NCI-H1048 (cell line): ENCODE results near the gene GPR21.

ENCODE experiments used
- DNase-seq: peaks from one replicate; lab custom pipeline; 2025; lab: John Stamatoyannopoulos, UW

Gene GPR21

GRCh38 chr9:123033864-123034601 is 566 bp downstream of the GPR21 start:
- no peak for DNase-seq

DNA sequence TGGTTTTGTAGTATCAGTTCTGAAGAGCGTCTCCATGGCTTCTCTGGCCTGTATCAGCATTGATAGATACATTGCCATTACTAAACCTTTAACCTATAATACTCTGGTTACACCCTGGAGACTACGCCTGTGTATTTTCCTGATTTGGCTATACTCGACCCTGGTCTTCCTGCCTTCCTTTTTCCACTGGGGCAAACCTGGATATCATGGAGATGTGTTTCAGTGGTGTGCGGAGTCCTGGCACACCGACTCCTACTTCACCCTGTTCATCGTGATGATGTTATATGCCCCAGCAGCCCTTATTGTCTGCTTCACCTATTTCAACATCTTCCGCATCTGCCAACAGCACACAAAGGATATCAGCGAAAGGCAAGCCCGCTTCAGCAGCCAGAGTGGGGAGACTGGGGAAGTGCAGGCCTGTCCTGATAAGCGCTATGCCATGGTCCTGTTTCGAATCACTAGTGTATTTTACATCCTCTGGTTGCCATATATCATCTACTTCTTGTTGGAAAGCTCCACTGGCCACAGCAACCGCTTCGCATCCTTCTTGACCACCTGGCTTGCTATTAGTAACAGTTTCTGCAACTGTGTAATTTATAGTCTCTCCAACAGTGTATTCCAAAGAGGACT is 1.5 kb downstream of the GPR21 start:
- no peak for DNase-seq

DNA sequence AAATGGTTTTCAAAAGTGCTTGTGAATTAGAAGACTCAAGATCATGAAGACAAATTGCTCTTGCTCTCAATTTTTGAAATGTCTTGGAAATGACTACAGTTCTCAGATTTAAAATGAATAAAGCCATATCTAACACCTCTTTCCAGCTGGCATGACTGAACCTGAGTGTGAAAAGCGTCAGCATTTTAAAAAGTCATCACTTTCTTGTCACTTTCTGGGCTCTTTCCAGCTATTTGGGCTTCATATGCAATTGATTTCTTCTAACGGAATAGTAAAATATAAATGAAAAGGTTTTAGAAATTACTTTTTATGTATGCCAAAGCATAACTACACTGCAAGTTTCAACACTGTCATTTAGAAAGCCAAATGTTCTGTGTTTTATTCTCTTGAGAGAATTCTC is 2.3 kb downstream of the GPR21 start:
- DNase-seq: no peak

- DNase-seq: no peak
Measured at GRCh38 chr9:123036893-123037545, 3.6 kb downstream of the GPR21 start.

DNA sequence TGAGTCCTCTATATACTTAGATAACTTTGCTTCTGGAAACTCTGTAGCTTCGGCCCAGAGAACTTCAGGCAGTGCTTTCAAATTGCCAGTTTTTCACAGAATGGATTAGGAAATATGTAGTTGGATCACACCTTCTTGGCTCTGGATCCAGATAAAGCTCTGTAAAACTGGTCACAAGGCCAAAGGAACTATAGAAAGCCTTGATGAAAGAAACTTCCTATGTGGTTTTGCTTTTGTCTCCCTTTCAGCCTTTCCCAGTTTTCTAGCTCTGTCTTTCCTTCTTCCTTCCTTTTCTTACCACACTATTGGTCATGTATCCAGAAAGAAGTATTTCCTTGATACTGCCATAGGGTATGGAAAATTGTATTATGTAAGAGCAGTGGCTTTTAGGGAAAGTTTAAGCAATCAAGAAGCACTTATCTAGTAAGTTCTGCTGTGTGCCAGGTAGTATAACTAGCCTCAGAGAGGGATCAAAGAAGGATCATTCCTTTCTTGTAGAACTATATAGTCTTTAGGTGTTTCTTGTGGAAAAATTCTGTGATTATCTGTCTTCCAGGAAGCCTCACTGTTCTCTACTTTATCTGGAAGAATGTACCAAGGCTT is 6.3 kb downstream of the GPR21 start:
- DNase-seq: no peak

GRCh38 chr9:123040801-123041200 is 7.3 kb downstream of the GPR21 start:
- no peak for DNase-seq

GRCh38 chr9:123041489-123041888 is 8.0 kb downstream of the GPR21 start:
- DNase-seq: no peak

DNA sequence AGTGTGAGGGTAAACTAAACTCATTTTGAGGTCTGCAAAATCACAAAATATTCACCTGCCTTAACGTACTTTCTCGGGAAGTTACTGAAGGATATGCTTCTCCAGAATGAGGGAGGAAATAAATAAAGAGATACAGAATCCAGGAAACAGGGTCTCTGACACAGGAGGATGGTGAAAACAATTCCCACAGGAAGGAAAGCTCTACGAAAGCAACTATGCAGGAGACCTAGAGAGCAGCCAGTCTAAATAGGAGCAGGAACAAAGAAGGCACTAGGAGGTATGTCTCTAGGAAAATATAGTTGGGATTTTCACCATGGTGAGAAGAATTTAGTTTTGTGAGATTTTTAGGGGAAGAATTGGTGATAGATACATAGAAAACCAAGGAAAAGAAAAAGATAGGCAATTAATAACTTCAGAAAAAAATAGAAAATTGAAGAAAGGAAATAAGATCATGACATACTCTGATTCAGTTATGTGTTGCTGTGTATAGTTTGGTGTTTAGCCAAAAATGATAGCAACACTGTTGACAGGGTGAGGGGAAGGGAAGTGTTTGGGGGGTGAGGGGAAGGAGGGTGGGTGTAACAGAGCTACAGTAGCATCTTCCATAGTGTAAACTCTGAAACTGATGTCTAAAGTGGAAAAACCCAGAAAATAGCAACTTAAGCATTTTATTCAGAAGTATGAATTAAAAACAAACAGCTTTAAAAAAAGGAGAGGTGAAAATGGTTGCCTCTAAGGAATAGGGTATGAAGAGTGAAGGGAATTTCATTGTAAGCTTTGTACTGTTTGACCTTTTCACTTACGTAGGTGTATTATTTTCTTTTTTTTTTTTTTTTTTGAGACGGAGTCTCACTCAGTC is 9.8 kb downstream of the GPR21 start:
- DNase-seq: no peak

DNA sequence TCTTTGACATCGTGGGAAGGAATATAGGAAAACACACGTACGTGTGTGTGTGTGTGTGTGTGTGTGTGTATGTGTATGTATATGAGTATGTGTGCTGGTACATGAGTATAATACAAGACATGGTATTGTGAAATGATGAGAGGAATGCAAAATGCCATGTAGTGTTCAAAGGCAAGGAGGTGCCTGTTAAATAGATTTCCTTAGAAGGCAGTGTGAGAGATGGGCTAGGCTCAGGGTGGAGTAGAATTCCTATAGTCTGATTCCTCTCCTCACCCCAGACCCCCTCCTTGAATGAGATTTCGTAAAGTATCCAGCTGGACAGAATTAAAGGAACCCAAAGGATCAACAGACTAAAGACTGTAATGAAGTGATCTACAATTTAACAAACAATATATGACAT is 11.1 kb downstream of the GPR21 start:
- DNase-seq: no peak

DNA sequence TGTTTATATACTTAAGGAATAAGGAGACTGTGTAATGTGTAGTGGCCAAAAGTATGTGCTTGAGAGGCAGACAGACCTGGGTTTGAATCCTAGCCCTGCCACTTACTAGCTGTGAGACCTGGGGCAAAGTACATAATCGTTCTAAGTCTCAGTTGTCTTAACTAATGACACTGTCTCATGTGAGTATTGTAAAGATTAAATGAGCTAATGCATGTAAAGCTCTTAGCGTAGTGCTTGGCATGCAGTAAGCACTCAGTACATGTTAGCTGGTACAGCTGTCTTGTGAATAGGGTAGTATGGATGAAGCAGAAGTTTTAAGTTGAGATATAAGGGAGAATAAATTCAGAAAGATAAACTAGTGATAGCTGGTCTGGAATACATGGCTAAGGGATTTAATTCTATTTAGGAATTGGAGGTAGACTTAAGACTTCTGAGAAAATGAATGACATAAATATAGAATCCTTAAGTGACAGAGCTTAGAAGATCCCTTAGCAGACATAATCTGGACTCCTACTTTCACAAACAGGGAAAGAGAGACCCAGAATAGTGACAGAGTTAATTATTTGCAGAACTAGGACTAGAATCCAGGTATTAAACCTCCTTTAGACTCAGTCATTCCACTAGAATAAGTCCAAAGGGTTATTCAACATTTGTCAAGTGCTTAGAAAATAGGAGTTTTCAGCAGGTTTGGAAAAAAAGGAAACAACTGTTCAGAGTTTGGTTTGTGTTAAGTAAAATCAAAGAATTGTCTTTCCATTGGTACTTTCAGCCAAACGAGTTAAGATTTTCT is 13.1 kb downstream of the GPR21 start:
- no peak for DNase-seq

DNA sequence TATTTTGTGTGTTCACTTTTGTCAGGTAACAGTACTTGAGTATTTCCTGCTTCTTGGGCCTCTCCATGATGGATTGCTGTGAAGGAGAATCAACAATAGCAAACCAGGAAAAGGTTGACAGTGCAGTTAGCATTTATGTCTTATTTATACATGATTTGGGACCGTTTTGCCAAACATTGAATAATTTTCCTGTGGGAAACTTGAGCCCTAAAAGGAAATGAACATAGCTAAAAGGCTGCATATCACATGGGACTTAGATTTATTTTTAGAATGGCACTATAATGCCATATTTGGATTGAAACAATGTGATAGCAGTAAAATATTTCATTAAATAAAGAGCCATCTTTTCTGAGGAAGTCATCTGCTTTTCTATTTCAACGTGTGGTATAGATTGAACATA is 15.3 kb downstream of the GPR21 start:
- no peak for DNase-seq

GRCh38 chr9:123049589-123050222 is 16.2 kb downstream of the GPR21 start:
- no peak for DNase-seq

DNA sequence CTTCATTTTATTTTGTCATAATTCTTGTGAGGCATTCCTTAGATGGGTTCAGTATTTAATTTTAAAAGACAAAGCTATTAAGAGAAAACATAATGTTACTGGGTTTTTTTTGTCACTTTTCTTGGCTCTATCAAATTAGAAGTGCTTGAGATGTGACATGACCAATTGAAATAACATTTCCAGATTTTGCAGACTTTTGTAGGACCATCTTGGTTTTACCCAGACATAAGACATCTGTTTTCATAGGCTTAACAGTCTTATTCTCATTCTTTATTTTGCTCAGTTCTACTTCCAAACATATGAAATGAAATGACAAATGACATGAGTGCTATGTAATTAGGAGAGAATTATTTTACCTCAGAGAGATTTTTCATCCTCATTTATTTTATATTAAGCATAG is 19.6 kb downstream of the GPR21 start:
- DNase-seq: no peak

DNA sequence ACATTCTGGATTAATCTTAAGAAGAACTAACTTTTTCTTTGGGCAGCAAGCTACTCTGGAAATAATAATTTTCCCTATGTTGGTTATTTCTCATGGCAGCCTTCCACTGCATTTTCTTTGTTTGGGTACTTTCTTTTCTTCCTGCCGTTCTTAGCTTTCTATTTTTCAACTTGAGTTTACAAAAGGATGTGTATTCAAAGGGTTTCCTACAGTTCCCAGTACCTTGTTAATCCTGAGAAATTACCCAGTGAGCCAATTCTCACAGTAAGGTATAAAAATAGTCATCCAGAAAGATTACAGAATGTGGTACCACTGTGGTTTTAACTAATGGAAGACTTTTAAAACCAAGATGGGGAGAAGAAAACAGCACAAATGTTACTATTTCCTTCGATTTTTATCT is 20.2 kb downstream of the GPR21 start:
- no peak for DNase-seq

DNA sequence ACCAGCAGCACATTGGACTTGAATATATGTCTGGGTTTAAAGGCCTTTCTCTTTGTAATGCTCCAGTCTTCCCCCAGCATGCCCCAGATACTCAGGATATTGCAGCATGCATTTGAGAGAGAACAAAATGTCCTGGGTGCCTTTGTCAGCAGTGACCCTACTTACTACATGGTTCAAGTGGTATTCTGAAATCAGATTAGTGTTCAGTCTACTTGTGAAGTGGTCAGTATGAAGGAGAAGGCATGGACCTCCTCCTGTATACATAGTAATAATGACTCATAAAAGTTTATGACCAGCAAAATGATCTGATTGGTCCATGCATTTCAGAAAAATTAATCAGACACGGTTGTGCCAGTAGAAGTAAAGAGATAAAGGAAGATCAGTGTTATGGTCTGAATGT is 25.4 kb downstream of the GPR21 start:
- DNase-seq: no peak

DNA sequence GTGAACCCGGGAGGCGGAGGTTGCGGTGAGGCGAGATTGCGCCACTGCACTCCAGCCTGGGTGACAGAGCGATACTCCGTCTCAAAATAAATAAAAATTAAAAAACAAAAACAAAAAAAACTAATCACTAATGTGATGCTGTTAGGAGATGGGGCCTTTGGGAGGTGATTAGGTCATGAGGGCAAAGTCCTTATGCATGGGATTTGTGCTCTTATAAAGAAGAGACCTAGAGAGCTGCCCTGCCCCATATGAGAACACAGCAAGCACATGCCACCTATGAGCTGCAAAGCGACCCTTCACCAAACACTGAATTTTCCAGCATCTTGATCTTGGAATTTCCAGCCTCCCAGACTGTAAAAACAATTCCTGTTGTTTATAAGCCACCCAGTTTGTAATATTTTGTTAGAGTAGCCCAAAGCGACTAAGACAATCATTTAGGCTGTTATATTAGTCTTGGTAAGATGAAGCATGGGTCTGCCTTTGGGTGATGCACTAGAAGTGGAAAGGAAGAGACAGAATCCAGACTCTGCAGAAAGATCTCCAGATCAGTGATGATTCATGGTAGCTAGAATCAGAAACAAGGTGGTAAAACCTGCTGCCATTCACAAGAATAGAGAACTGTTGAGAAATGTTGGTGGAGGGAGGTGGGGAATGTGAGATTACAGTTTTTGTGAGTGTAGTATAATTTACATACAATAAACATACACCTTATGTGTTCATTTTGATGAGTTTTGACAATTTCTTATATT is 26.2 kb downstream of the GPR21 start:
- DNase-seq: no peak

- DNase-seq: no peak
Measured at GRCh38 chr9:123061216-123061615, 27.7 kb downstream of the GPR21 start.

DNA sequence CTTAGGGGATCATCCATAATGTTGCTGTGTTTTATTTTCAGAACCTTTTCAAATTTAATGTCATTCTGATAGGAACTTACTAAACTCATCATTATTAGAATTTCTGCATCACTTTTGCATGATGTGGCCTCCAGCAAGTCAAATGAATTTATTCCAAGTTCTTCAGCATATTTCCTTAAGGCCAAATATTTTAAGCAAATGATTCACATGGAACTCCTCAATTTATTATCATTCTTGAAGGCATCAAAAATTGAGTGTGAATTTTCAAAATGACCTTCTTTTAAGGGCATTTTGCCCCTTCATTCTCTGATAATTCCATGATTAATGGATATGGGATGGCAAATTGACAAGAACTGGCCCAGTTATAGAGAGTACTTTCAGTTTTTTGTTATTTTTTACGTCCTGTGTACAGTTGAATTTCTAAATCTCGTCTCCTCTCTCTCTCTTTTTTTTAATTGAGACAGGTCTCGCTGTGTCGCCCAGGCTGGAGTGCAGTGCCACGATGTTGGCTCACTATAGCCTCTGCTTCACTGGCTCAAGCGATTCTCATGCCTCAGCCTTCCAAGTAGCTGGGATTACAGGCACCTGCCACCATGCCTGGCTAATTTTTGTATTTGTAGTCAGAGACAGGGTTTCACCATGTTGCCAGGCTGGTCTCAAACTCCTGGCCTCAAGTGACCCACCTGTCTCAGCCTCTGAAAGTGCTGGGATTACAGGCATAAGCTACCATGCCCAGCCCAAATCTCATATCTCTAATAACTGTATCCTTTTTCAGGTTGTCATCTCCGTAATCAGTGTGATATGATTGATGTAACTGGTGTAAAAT is 29.1 kb downstream of the GPR21 start:
- DNase-seq: no peak

DNA sequence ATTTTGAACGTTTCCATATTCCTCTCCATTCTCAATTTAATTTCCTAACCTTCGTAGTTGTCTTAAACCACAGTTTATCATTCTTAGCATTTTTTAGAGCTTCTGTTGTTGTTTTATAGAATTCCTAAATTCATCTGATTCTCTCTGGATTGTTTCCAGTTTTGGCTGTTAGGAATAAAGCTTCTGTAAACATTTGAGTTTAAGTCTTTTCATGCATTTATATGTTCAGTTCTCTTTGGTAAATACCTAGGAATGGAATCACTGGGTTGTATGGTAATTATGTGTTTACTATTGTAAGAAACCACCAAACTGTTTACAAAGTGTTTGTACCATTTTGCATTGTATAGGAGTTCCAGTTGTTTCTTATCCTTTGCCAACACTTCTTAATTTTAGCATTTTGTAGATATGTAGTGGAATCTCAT is 29.7 kb downstream of the GPR21 start:
- no peak for DNase-seq
